K562 (cell line): Measurements from ENCODE around the gene NEURL2. TPM values are rescaled to one million over a fixed set of nuclear protein-coding genes. Genes with fewer than 3 reads are reported as not detected.

Experiments
- FOXJ2 ChIP-seq: fragments of 200-800 bp; sonication (Bioruptor generic); IDR thresholded peaks from 2 replicates; pipeline ENCODE4 v1.6.1; 2016; ENCODE audit warnings: missing genetic modification characterization, missing compliant biosample characterization
- GABPA ChIP-seq: fragments of 200-800 bp; sonication (Bioruptor generic); conservative IDR thresholded peaks from 2 replicates; pipeline ENCODE4 v1.6.1; 2016; ENCODE audit warnings: low read depth, missing genetic modification characterization, missing compliant biosample characterization
- GTF2E2 ChIP-seq: fragments of 200-800 bp; sonication (Bioruptor generic); IDR thresholded peaks from 2 replicates; pipeline ENCODE4 v1.6.1; 2016; ENCODE audit warnings: missing genetic modification characterization, missing compliant biosample characterization
- HLTF ChIP-seq: fragments of 450-650 bp; IDR thresholded peaks from 2 replicates; pipeline ENCODE4 v1.6.1; 2016
- HNRNPUL1 ChIP-seq: fragments of 200-400 bp; formaldehyde crosslinking; IDR thresholded peaks from 2 replicates; pipeline ENCODE4 v1.6.1; 2017; ENCODE audit warnings: low read length
- MEIS2 ChIP-seq: fragments of 450-650 bp; IDR thresholded peaks from 2 replicates; pipeline ENCODE4 v1.6.1; 2014; ENCODE audit warnings: mild to moderate bottlenecking; ENCODE audit not compliant: partially characterized antibody
- NONO ChIP-seq, 2 experiments: fragments of 200-400 bp in 1 of 2; fragments of 450-650 bp in 1 of 2; formaldehyde crosslinking in 1 of 2; IDR thresholded peaks; 2 replicates each; pipeline ENCODE4 v1.6.1; 2017; ENCODE audit warnings: low read depth in 2 of 2, mild to moderate bottlenecking in 2 of 2, moderate library complexity in 2 of 2, low read length in 1 of 2
- NR2C1 ChIP-seq, 2 experiments: fragments of 450-650 bp; IDR thresholded peaks; 2 replicates each; pipeline ENCODE4 v1.6.1; 2017; ENCODE audit warnings: mild to moderate bottlenecking in 2 of 2, antibody characterized with exemption in 1 of 2, inconsistent platforms in 1 of 2, missing compliant biosample characterization in 1 of 2, missing genetic modification characterization in 1 of 2
- PRPF4 ChIP-seq: fragments of 200-400 bp; formaldehyde crosslinking; IDR thresholded peaks from one replicate; pipeline ENCODE4 v1.6.1; 2017; ENCODE audit warnings: low read length, low read depth, mild to moderate bottlenecking; ENCODE audit not compliant: insufficient read depth, poor library complexity, severe bottlenecking
- SNIP1 ChIP-seq: fragments of 450-650 bp; IDR thresholded peaks from 2 replicates; pipeline ENCODE4 v1.7.1; 2017; ENCODE audit warnings: low read depth, mild to moderate bottlenecking
- ZC3H11A ChIP-seq: IDR thresholded peaks from 2 replicates; pipeline ENCODE4 v1.6.1; 2012; ENCODE audit warnings: low read depth, low read length, improper control_type of control experiment
- ZNF124 ChIP-seq: sonication (generic); formaldehyde crosslinking; IDR thresholded peaks from 2 replicates; pipeline ENCODE4 v1.8.1; 2022; ENCODE audit warnings: missing genetic modification reagents
- ZNF197 ChIP-seq: fragments of 200-800 bp; sonication (Bioruptor generic); IDR thresholded peaks from 2 replicates; pipeline ENCODE4 v1.6.1; 2016; ENCODE audit warnings: low read depth, missing genetic modification characterization, missing compliant biosample characterization
- ZNF316 ChIP-seq: fragments of 450-650 bp; IDR thresholded peaks from 2 replicates; pipeline ENCODE4 v1.6.1; 2016
- ZNF354B ChIP-seq: fragments of 250-450 bp; sonication (Bioruptor Pico); IDR thresholded peaks from 2 replicates; pipeline ENCODE4 v1.4.0; 2020
- ZNF408 ChIP-seq: fragments of 250-450 bp; sonication (Bioruptor Pico); IDR thresholded peaks from 2 replicates; pipeline ENCODE4 v1.4.0; 2020; ENCODE audit warnings: low read depth, mild to moderate bottlenecking, moderate library complexity
- ZNF551 ChIP-seq: fragments of 250-450 bp; sonication (Bioruptor Pico); IDR thresholded peaks from 2 replicates; pipeline ENCODE4 v1.5.0; 2021; ENCODE audit warnings: mild to moderate bottlenecking, moderate library complexity
- polyA plus RNA-seq, 8 experiments: library from polyadenylated mRNA; depleted of rRNA in 4 of 8; stranded (reverse) in 5 of 8; unstranded in 3 of 8; fragments of >200 nt; fragmentation: Nextera tagmentation in 2 of 8; fragmentation: Illumina TruSeq in 1 of 8; extraction: Ambion mirVana in 2 of 8; extraction: Trizol in 1 of 8; gene quantifications; 2 replicates each; pipeline versions ENCODE4 v1.2.1 to v1.2.3, GENCODE V29; 2011 to 2014; ENCODE audit warnings: inconsistent platforms in 1 of 8, missing spikeins in 1 of 8
- total RNA-seq, 7 experiments: library from RNA; depleted of rRNA in 6 of 7; stranded (reverse); fragments of >200 nt in 6 of 7; fragmentation: Illumina TruSeq in 2 of 7; extraction: Trizol in 2 of 7; gene quantifications; 2 replicates each; pipeline versions ENCODE4 v1.2.1 to v1.2.3, GENCODE V29; 2011 to 2021; ENCODE audit warnings: low replicate concordance in 1 of 7
- TF ChIP-seq, protein P1 (sequence below): sonication (generic); formaldehyde crosslinking; IDR thresholded peaks from 2 replicates; pipeline ENCODE4 v1.8.0; 2023; ENCODE audit warnings: mild to moderate bottlenecking, missing genetic modification reagents
- TF ChIP-seq, protein P2 (sequence below): fragments of 250-450 bp; sonication (Bioruptor Pico); IDR thresholded peaks from 2 replicates; pipeline ENCODE4 v1.8.0; 2022; ENCODE audit warnings: moderate library complexity, mild to moderate bottlenecking, inconsistent platforms
- TF ChIP-seq, protein P3 (sequence below): sonication (generic); formaldehyde crosslinking; IDR thresholded peaks from 2 replicates; pipeline ENCODE4 v1.8.0; 2023; ENCODE audit warnings: missing genetic modification reagents, mild to moderate bottlenecking, borderline replicate concordance

The NEURL2 gene
- total and polyA plus RNA-seq, 9 of the 15 experiments (the other 6 are each of a cell fraction or from before 2014, with no cell fraction given), result 0.22 to 1.9 (median 0.50) TPM; not detected in 1

DNA sequence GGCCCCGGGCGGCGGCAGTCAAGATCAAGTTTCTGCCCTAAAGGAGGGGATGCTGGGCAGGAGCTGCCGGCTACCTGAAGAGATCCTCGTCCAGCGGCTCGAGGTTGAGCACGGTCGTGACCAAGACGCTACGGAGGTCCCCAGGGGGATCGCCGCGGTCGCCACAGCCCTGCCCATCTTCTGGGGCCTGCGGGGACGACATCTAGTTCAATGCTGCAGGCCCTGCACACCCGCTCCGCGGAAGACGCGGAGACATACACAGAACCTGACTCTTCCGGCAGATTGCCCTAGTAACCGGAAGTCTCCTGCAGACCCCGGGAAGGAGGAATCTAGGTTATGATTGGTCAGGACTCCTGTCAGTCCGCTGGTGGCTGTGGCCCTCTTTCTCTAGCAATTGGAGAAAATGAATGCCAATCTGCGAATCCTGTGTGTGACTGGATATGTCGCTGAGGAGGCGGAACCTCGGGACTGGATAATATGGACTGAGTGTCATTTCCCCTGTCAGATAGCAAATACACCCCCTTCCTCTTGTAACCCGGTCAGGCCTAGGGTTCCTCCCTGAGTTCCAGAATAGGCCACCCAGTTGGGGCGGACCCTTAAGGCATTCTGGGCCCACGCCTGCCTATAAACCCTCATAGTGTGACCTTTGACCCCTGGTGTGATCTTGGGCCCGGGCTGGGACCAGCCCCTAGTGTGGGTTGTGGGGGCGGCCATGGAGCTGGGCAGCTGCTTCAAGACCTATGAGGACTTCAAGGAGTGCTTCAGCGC is 33.7 kb downstream of the NEURL2 start, which contains the start of the genes ACOT8 and ZSWIM3 (continued):
- TF ChIP-seq, protein P1, sequence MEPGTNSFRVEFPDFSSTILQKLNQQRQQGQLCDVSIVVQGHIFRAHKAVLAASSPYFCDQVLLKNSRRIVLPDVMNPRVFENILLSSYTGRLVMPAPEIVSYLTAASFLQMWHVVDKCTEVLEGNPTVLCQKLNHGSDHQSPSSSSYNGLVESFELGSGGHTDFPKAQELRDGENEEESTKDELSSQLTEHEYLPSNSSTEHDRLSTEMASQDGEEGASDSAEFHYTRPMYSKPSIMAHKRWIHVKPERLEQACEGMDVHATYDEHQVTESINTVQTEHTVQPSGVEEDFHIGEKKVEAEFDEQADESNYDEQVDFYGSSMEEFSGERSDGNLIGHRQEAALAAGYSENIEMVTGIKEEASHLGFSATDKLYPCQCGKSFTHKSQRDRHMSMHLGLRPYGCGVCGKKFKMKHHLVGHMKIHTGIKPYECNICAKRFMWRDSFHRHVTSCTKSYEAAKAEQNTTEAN, result no peak
- no peak for TF ChIP-seq ZNF354B
- no peak for TF ChIP-seq ZNF551 (CRISPR knock-in tag)
- 0 out of 2 replicates have a peak, but pooled peaks have one; percentile 24 for TF ChIP-seq ZNF197 (CRISPR knock-in tag)
- TF ChIP-seq ZNF316, result no peak
- TF ChIP-seq ZNF124 (CRISPR knock-in tag), result no peak
- TF ChIP-seq NONO (IDR thresholded peaks at IDR 0.05; ENCODE audit: low read depth in 2 of 2, low read length in 1 of 2), result no peak
- TF ChIP-seq GTF2E2 (tag), result no peak; the same call in 1 of the 2 replicates
- TF ChIP-seq, protein P2, sequence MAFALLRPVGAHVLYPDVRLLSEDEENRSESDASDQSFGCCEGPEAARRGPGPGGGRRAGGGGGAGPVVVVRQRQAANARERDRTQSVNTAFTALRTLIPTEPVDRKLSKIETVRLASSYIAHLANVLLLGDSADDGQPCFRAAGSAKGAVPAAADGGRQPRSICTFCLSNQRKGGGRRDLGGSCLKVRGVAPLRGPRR (CRISPR knock-in tag), result no peak
- peak; percentile 78 for TF ChIP-seq MEIS2
- no peak for TF ChIP-seq HNRNPUL1
- TF ChIP-seq ZNF408 (CRISPR knock-in tag), result no peak
- TF ChIP-seq HLTF, result no peak
- no peak for TF ChIP-seq ZC3H11A
- no peak for TF ChIP-seq FOXJ2 (tag)
- no peak for TF ChIP-seq PRPF4
- TF ChIP-seq SNIP1, result no peak
- TF ChIP-seq, protein P3, sequence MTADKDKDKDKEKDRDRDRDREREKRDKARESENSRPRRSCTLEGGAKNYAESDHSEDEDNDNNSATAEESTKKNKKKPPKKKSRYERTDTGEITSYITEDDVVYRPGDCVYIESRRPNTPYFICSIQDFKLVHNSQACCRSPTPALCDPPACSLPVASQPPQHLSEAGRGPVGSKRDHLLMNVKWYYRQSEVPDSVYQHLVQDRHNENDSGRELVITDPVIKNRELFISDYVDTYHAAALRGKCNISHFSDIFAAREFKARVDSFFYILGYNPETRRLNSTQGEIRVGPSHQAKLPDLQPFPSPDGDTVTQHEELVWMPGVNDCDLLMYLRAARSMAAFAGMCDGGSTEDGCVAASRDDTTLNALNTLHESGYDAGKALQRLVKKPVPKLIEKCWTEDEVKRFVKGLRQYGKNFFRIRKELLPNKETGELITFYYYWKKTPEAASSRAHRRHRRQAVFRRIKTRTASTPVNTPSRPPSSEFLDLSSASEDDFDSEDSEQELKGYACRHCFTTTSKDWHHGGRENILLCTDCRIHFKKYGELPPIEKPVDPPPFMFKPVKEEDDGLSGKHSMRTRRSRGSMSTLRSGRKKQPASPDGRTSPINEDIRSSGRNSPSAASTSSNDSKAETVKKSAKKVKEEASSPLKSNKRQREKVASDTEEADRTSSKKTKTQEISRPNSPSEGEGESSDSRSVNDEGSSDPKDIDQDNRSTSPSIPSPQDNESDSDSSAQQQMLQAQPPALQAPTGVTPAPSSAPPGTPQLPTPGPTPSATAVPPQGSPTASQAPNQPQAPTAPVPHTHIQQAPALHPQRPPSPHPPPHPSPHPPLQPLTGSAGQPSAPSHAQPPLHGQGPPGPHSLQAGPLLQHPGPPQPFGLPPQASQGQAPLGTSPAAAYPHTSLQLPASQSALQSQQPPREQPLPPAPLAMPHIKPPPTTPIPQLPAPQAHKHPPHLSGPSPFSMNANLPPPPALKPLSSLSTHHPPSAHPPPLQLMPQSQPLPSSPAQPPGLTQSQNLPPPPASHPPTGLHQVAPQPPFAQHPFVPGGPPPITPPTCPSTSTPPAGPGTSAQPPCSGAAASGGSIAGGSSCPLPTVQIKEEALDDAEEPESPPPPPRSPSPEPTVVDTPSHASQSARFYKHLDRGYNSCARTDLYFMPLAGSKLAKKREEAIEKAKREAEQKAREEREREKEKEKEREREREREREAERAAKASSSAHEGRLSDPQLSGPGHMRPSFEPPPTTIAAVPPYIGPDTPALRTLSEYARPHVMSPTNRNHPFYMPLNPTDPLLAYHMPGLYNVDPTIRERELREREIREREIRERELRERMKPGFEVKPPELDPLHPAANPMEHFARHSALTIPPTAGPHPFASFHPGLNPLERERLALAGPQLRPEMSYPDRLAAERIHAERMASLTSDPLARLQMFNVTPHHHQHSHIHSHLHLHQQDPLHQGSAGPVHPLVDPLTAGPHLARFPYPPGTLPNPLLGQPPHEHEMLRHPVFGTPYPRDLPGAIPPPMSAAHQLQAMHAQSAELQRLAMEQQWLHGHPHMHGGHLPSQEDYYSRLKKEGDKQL (CRISPR knock-in tag), result no peak
- TF ChIP-seq GABPA (tag), result peak; percentile 98
- peak; percentile 97 for TF ChIP-seq NR2C1 (IDR thresholded peaks at IDR 0.05)
- peak; percentile 98 for TF ChIP-seq NR2C1 (tag; IDR thresholded peaks at IDR 0.05)
